Measurements from ENCODE around the gene RNF212B. TPM values are rescaled to one million over a fixed set of nuclear protein-coding genes. Genes with fewer than 3 reads are reported as not detected.

RNF212B gene
- total RNA-seq, 2 donors from 2014 or later = not detected

GRCh38 chr14:23296012-23296777 is 58.5 kb downstream of the RNF212B start:
- Histone ChIP-seq H3K4me1 (peaks cover 3% of the 10 kb centered on the region), H3K27me3 (no peaks in the 10 kb centered on the region), H3K27ac (no peak overlapping the region), H3K9me3 (no peaks in the 10 kb centered on the region), H3K36me3 (no peaks in the 10 kb centered on the region), H3K9ac (ENCODE audit: low read depth in 2 of 2, low read length in 2 of 2) (no peak overlapping the region), H3K4me3 (no peak overlapping the region)
- DNase-seq = no peak
- intact Hi-C loops (cut with DNase I) = loop anchor here (2.0 to 10.0 kb wide), 2 partner anchors 29 to 171 kb away; no protein-coding TSS in a partner anchor
- TF ChIP-seq CTCF (IDR thresholded peaks at IDR 0.05) = no peak

GRCh38 chr14:23297096-23297495 is 59.4 kb downstream of the RNF212B start:
- Histone ChIP-seq H3K36me3 (no peaks in the 10 kb centered on the region), H3K27ac (no peak overlapping the region), H3K4me1 (peaks cover 3% of the 10 kb centered on the region), H3K9ac (ENCODE audit: low read depth in 2 of 2, low read length in 2 of 2) (no peak overlapping the region), H3K27me3 (no peaks in the 10 kb centered on the region), H3K9me3 (no peaks in the 10 kb centered on the region), H3K4me3 (no peak overlapping the region)
- TF ChIP-seq CTCF (IDR thresholded peaks at IDR 0.05) = no peak
- DNase-seq = no peak
- intact Hi-C loops (cut with DNase I) = loop anchor here (2.0 to 10.0 kb wide), 2 partner anchors 30 to 172 kb away; no protein-coding TSS in a partner anchor

GRCh38 chr14:23297611-23298277 is 60.0 kb downstream of the RNF212B start:
- Histone ChIP-seq H3K9me3 (no peaks in the 10 kb centered on the region), H3K36me3 (no peaks in the 10 kb centered on the region), H3K9ac (ENCODE audit: low read depth in 2 of 2, low read length in 2 of 2) (no peak overlapping the region), H3K4me1 (peaks cover 3% of the 10 kb centered on the region), H3K4me3 (no peak overlapping the region), H3K27ac (no peak overlapping the region), H3K27me3 (no peaks in the 10 kb centered on the region)
- no peak for DNase-seq
- TF ChIP-seq CTCF (IDR thresholded peaks at IDR 0.05) = no peak
- intact Hi-C loops (cut with DNase I) = loop anchor here (2.0 to 10.0 kb wide), 2 partner anchors 31 to 173 kb away; no protein-coding TSS in a partner anchor

- TF ChIP-seq CTCF (IDR thresholded peaks at IDR 0.05) = no peak
- Histone ChIP-seq H3K36me3 (no peaks in the 10 kb centered on the region), H3K27me3 (no peaks in the 10 kb centered on the region), H3K9ac (ENCODE audit: low read depth in 2 of 2, low read length in 2 of 2) (no peak overlapping the region), H3K4me1 (peaks cover 3% of the 10 kb centered on the region), H3K9me3 (no peaks in the 10 kb centered on the region), H3K4me3 (no peak overlapping the region), H3K27ac (no peak overlapping the region)
- intact Hi-C loops (cut with DNase I) = loop anchor here (10.0 kb wide), 1 partner anchor 175 kb away; no protein-coding TSS in a partner anchor
- DNase-seq = no peak
Observed at GRCh38 chr14:23299211-23299957, 61.6 kb downstream of the RNF212B start.

GRCh38 chr14:23299986-23300686 is 62.4 kb downstream of the RNF212B start:
- peak overlapping the region; percentile 31 to 100 for H3K9ac ChIP-seq (ENCODE audit: low read depth in 2 of 2, low read length in 2 of 2)
- H3K4me1 ChIP-seq = peaks cover 2% of the 10 kb centered on the region
- peak overlapping the region; percentile 97 for H3K27ac ChIP-seq
- peak; percentile 27 for DNase-seq
- H3K27me3 ChIP-seq = no peaks in the 10 kb centered on the region
- no peaks in the 10 kb centered on the region for H3K9me3 ChIP-seq
- no peaks in the 10 kb centered on the region for H3K36me3 ChIP-seq
- no peak for TF ChIP-seq CTCF (IDR thresholded peaks at IDR 0.05)
- intact Hi-C loops (cut with DNase I) = loop anchor here (10.0 kb wide), 1 partner anchor 175 kb away; no protein-coding TSS in a partner anchor
- peak overlapping the region; percentile 37 for H3K4me3 ChIP-seq

All from colonic mucosa (tissue), 4 donors.